22Rv1 (cell line): ENCODE measurements around the gene PERM1.

Source experiments
- ZFX ChIP-seq: fragments of 450-650 bp; IDR thresholded peaks from 2 replicates; pipeline ENCODE4 v1.6.1; 2017; ENCODE audit warnings: antibody characterized with exemption, borderline replicate concordance
- TF ChIP-seq, protein P1 (sequence below): fragments of 450-650 bp; IDR thresholded peaks from 2 replicates; pipeline ENCODE4 v1.5.1; 2017; ENCODE audit warnings: mild to moderate bottlenecking

- TF ChIP-seq, protein P1, sequence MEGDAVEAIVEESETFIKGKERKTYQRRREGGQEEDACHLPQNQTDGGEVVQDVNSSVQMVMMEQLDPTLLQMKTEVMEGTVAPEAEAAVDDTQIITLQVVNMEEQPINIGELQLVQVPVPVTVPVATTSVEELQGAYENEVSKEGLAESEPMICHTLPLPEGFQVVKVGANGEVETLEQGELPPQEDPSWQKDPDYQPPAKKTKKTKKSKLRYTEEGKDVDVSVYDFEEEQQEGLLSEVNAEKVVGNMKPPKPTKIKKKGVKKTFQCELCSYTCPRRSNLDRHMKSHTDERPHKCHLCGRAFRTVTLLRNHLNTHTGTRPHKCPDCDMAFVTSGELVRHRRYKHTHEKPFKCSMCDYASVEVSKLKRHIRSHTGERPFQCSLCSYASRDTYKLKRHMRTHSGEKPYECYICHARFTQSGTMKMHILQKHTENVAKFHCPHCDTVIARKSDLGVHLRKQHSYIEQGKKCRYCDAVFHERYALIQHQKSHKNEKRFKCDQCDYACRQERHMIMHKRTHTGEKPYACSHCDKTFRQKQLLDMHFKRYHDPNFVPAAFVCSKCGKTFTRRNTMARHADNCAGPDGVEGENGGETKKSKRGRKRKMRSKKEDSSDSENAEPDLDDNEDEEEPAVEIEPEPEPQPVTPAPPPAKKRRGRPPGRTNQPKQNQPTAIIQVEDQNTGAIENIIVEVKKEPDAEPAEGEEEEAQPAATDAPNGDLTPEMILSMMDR = no peak
- TF ChIP-seq ZFX = no peak
Measured at GRCh38 chr1:952201-952600, 29.7 kb downstream of the PERM1 start.
